Measurements from ENCODE around the gene CRYZL1. TPM values are rescaled to one million over a fixed set of nuclear protein-coding genes. Genes with fewer than 3 reads are reported as not detected.

CRYZL1 gene
- total RNA-seq, 2 donors from 2014 or later: 31.9 to 39.5 TPM

GRCh38 chr21:33558777-33559421 lies 82.6 kb downstream of the CRYZL1 start:
- peak overlapping the region in 1 of 2 donors; percentile 50 for H3K27ac Mint-ChIP-seq

DNA sequence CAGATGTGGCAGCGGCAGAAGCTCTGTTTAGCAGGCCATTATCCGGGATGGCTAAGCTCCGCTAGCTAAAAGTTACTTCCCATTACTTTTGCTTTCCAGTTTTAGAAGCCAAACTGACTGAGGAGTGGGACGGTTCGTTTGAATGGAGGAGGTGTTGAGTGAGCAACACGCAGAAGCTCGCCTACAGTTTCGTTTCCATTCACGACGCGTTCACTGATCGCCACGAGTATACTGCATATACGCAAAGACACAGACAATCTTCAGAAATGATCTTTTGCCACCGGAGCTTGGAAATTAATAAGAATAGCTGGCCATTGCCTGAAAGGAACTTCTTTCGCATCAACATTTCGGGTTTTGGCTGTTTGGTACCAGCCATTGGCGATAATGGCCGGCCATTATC lies 84.1 kb downstream of the CRYZL1 start:
- ATAC-seq (no peak), DNase-seq (ENCODE audit: low spot score in 2 of 2) (no peak)
- H3K9me3 Mint-ChIP-seq: no peaks in the 10 kb centered on the region

More at GRCh38 chr21:33558777-33559421, 82.6 kb downstream of the CRYZL1 start:
- Mint-ChIP-seq H3K9me3 (no peaks in the 10 kb centered on the region), H3K36me3 (peaks cover 40 to 73% of the 10 kb centered on the region in 2 donors)
- no peak for ATAC-seq
- DNase-seq (ENCODE audit: low spot score in 2 of 2): no peak

DNA sequence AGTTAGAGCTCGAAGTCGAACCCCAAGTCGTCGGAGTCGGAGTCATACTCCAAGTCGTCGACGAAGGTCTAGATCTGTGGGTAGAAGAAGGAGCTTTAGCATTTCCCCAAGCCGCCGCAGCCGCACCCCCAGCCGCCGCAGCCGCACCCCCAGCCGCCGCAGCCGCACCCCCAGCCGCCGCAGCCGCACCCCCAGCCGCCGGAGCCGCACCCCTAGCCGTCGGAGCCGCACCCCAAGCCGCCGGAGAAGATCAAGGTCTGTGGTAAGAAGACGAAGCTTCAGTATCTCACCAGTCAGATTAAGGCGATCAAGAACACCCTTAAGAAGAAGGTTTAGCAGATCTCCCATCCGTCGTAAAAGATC lies 86.6 kb downstream of the CRYZL1 start:
- ATAC-seq (no peak), DNase-seq (ENCODE audit: low spot score in 2 of 2) (no peak)
- Mint-ChIP-seq H3K27ac (peak overlapping the region in 1 of 2 donors; percentile 21), H3K36me3 (peaks cover 51 to 74% of the 10 kb centered on the region in 2 donors), H3K9me3 (no peaks in the 10 kb centered on the region)

More for the DNA sequence above, 84.1 kb downstream of the CRYZL1 start:
- peaks cover 50 to 78% of the 10 kb centered on the region in 2 donors for H3K36me3 Mint-ChIP-seq
- no peak overlapping the region for H3K27ac Mint-ChIP-seq

DNA sequence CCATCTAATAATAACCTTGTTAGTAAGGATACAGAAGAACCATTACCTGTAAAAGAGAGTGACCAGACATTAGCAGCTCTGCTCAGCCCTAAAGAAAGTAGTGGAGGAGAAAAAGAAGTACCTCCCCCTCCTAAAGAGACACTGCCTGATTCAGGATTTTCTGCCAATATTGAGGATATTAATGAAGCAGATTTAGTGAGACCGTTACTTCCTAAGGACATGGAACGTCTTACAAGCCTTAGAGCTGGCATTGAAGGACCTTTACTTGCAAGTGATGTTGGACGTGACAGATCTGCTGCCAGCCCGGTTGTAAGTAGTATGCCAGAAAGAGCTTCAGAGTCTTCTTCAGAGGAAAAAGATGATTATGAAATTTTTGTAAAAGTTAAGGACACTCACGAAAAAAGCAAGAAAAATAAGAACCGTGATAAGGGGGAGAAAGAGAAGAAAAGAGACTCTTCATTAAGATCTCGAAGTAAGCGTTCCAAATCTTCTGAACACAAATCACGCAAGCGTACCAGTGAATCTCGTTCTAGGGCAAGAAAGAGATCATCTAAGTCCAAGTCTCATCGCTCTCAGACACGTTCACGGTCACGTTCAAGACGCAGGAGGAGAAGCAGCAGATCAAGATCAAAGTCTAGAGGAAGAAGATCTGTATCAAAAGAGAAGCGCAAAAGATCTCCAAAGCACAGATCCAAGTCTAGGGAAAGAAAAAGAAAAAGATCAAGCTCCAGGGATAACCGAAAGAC lies 87.1 kb downstream of the CRYZL1 start:
- Mint-ChIP-seq H3K27ac (peak overlapping the region; percentile 21 to 62), H3K36me3 (peaks cover 57 to 80% of the 10 kb centered on the region in 2 donors), H3K9me3 (no peaks in the 10 kb centered on the region)
- no peak for DNase-seq (ENCODE audit: low spot score in 2 of 2)
- ATAC-seq: no peak

- Mint-ChIP-seq H3K36me3 (peaks cover 54 to 81% of the 10 kb centered on the region in 2 donors), H3K27ac (peak overlapping the region in 1 of 2 donors; percentile 66), H3K9me3 (no peaks in the 10 kb centered on the region)
- DNase-seq (ENCODE audit: low spot score in 2 of 2) (no peak), ATAC-seq (peak in 1 of 2 donors; percentile 19)
Observed at GRCh38 chr21:33552999-33553598, 88.4 kb downstream of the CRYZL1 start.

DNA sequence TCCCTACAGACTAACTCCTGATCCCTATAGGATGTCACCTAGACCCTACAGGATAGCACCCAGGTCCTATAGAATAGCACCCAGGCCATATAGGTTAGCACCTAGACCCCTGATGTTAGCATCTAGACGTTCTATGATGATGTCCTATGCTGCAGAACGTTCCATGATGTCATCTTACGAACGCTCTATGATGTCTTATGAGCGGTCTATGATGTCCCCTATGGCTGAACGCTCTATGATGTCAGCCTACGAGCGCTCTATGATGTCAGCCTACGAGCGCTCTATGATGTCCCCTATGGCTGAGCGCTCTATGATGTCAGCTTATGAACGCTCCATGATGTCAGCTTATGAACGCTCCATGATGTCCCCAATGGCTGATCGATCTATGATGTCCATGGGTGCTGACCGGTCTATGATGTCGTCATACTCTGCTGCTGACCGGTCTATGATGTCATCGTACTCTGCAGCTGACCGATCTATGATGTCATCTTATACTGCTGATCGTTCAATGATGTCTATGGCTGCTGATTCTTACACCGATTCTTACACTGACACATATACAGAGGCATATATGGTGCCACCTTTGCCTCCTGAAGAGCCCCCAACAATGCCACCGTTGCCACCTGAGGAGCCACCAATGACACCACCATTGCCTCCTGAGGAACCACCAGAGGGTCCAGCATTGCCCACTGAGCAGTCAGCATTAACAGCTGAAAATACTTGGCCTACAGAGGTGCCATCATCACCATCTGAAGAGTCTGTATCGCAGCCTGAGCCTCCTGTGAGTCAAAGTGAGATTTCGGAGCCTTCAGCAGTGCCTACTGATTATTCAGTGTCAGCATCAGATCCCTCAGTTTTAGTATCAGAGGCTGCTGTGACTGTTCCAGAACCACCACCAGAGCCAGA lies 89.2 kb downstream of the CRYZL1 start:
- no peak for DNase-seq (ENCODE audit: low spot score in 2 of 2)
- Mint-ChIP-seq H3K9me3 (no peaks in the 10 kb centered on the region), H3K36me3 (peaks cover 54 to 74% of the 10 kb centered on the region in 2 donors), H3K27ac (no peak overlapping the region)
- peak; percentile 25 for ATAC-seq

GRCh38 chr21:33551664-33552063 lies 89.9 kb downstream of the CRYZL1 start:
- no peaks in the 10 kb centered on the region for H3K9me3 Mint-ChIP-seq
- H3K36me3 Mint-ChIP-seq: peaks cover 49 to 74% of the 10 kb centered on the region in 2 donors
- ATAC-seq: no peak
- H3K27ac Mint-ChIP-seq: no peak overlapping the region
- no peak for DNase-seq (ENCODE audit: low spot score in 2 of 2)

- Mint-ChIP-seq H3K9me3 (no peaks in the 10 kb centered on the region), H3K36me3 (peaks cover 43 to 71% of the 10 kb centered on the region in 2 donors), H3K27ac (no peak overlapping the region)
- DNase-seq (ENCODE audit: low spot score in 2 of 2): no peak
- ATAC-seq: peak in 1 of 2 donors; percentile 12
Observed at GRCh38 chr21:33550772-33551660, 90.5 kb downstream of the CRYZL1 start.

DNA sequence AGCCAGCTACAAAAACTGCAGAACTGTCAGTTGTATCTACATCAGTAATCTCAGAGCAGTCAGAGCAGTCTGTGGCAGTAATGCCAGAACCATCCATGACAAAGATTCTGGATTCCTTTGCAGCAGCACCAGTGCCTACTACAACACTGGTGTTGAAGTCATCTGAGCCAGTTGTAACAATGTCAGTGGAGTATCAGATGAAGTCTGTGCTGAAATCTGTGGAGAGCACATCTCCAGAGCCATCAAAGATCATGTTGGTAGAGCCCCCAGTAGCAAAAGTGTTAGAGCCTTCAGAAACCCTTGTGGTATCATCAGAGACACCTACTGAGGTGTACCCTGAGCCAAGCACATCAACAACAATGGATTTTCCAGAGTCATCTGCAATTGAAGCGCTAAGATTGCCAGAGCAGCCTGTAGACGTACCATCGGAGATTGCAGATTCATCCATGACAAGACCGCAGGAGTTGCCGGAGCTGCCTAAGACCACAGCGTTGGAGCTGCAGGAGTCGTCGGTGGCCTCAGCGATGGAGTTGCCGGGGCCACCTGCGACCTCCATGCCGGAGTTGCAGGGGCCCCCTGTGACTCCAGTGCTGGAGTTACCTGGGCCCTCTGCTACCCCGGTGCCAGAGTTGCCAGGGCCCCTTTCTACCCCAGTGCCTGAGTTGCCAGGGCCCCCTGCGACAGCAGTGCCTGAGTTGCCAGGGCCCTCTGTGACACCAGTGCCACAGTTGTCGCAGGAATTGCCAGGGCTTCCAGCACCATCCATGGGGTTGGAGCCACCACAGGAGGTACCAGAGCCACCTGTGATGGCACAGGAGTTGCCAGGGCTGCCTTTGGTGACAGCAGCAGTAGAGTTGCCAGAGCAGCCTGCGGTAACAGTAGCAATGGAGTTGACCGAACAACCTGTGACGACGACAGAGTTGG lies 91.4 kb downstream of the CRYZL1 start:
- Mint-ChIP-seq H3K27ac (peak overlapping the region in 1 of 2 donors; percentile 64), H3K9me3 (no peaks in the 10 kb centered on the region), H3K36me3 (peaks cover 36 to 65% of the 10 kb centered on the region in 2 donors)
- no peak for DNase-seq (ENCODE audit: low spot score in 2 of 2)
- peak in 1 of 2 donors; percentile 13 for ATAC-seq

GRCh38 chr21:33546086-33546485 lies 95.5 kb downstream of the CRYZL1 start:
- ATAC-seq (no peak), DNase-seq (ENCODE audit: low spot score in 2 of 2) (no peak)
- Mint-ChIP-seq H3K36me3 (peaks cover 45 to 71% of the 10 kb centered on the region in 2 donors), H3K9me3 (no peaks in the 10 kb centered on the region), H3K27ac (peak overlapping the region in 1 of 2 donors; percentile 90)

DNA sequence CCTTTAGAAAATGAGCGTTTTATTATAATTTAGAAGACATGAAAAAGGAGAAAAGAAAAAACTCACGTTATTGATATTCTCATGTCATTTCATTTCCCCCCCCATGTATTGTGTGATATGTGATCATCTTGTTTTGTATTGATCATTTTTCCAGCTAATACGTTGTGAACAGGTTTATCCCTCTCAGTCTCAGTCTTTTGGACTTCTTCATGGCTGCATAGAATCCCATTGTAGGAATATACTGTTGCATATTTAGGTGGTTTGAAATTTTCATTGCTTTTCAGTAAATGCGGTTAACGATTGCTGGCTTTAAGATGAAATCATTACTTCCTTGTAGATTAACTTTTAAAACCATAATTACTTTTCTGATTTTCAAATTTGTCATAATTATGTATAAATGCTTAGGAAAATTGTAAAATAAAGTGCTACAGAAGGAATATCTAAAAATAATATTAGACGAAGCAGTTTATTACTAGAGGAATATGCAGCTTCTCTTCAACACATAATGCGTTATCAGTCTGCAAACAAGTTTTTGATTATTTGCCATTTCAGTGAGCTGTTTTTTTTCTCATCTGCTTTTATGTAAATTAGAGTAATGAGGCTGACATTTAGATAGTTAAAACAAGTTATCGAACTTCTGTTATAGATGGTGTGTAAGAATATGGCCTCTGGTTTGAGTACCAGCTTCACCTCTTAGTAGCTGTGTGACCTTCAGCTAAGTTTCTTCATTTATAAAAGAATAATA lies 96.9 kb downstream of the CRYZL1 start:
- Mint-ChIP-seq H3K36me3 (peaks cover 48 to 74% of the 10 kb centered on the region in 2 donors), H3K9me3 (no peaks in the 10 kb centered on the region), H3K27ac (peak overlapping the region; percentile 99 to 100)
- ATAC-seq (no peak), DNase-seq (ENCODE audit: low spot score in 2 of 2) (no peak)

DNA sequence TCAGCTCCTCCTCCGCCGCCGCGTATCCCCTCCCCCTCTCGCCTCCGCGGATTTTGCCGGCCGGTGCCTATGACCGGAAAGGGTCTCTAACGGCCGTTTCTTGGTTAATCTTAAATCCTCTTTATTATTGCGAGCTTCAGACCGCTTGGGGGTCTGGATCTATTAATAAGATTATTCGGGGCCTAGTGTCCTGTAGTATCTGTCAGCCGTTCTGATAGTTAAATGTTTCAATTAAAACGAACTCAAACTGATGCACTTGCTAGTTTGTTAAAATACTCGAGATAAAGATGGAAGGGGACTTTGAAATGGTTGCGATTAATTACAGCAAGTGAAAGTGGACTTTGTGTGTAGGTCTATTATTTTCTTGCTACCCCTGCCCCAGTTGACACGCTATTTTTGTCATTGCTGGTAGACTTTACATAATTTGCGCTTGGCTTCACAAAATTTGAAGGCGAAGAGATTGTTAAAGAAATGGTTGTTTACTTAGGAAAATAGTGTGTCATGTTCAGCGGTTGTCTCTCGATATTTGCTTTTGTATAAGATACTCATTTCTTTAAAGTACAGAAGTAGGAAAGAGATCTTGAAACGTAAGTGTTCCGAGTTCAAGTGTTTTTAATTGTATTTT lies 97.9 kb downstream of the CRYZL1 start:
- no peaks in the 10 kb centered on the region for H3K9me3 Mint-ChIP-seq
- H3K27ac Mint-ChIP-seq: peak overlapping the region; percentile 99 to 100
- DNase-seq (ENCODE audit: low spot score in 2 of 2) (peak; percentile 75 to 80), ATAC-seq (peak in 1 of 2 donors; percentile 23)
- peaks cover 42 to 69% of the 10 kb centered on the region in 2 donors for H3K36me3 Mint-ChIP-seq

DNA sequence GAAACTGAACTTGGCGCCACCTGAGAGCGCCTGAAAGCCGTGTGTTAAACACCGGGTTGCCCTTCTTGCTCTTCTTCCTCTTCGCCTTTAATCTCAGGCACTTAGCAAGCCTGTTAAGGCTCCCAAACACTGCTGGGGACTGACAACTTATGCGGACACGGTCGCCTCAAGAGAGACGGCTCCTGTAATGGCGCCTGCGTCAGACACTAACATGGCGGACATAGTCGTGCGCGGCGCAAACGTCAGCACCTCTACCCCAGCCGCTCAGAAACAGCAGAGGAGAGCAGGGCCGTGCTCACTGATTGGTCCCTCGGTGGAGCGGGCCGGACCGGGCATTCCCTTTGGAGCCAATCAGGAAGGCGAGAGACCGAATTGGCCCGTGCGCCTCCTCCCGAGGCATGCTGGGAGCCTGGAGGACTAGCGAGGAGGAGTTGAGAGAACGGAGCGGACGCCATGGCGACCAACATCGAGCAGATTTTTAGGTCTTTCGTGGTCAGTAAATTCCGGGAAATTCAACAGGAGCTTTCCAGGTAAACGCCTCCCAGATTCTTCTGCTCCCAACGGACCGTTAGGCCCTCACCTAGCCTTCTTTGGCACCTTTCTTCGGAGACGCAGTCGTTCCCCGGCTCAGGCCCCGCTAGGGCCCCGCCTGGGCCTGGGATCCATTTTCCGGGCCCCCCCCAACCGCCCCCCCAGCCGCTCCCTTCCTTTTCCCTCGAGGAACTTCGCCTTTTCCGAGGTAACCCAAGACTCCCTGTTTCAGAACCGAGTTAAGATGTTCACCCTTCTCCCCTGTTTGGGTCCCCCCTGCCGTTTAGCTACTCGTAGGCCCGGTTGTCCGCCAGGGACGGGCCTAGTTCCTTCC lies 98.7 kb downstream of the CRYZL1 start, which contains the start of gene SON:
Gene SON, plus strand, starts transcription at position 399 of the 865 bp plus-strand sequence. Its CDS starts 55 bp downstream, at position 454.
- Mint-ChIP-seq H3K27ac (peak within 1 kb of the TSS; percentile 99 to 100), H3K9me3 (no peaks in the 10 kb centered on the region), H3K36me3 (peaks cover 42 to 67% of the 10 kb centered on the region in 2 donors)
- ATAC-seq: peak; percentile 95 to 96
- DNase-seq (ENCODE audit: low spot score in 2 of 2): peak; percentile 94 to 98
